ENCODE measurements around the gene RNF31.
A peak's percentile ranks its signal among the peaks of the same experiment; 100 is the strongest.

Gene RNF31

DNA sequence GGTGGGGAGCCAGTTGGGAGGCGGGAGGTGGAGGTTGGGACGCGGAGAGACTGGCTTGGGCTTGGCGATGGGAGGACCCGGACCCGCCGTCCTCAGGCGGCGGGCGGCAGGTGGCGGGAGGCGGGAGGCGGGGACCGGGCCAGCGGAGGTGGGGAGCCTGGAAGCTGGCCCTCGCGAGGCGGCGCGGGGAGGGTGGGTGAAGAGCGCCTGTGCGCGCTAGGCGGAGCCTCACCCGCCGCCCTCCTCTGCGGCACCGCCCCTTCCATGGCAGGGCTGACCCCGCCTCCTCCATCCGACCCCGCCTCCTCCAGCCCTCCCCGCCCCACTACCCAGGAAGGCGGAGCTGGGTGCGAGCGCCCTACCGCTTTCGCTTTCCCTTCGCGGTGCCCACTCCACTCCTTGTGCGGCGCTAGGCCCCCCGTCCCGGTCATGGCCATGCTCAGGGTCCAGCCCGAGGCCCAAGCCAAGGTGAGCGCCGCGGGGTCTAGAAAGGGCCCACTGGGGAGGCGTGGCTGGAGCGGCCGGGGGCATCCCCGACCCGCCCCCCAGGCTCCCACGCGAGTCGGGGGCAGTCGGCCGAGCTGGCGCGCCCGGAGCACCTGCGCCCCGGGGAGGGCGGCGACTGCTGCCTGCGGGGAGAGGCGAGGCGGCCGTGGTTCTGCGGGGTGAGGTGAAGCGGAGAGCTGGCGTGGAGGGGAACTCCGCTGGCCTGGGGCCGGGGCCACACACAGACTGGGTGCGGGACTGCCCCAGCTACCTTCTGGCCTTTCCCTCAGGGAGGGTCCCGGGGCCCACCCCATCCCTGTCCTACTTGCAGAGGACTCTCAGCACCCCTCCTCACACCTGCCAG, 11.2 kb upstream of the RNF31 start, which contains the start of gene PSME1:
TSS of gene PSME1 (plus strand) at position 361 of the 850 bp plus-strand sequence. CDS start at position 430, 69 bp downstream.
- in situ Hi-C loops (cut with HindIII; ENCODE audit: low pct_ligation_motif_present, low pct_unique_long_range_greater_than_20kb, low sequenced_read_pairs): no loop called here
- peak; percentile 86 for DNase-seq

DNA sequence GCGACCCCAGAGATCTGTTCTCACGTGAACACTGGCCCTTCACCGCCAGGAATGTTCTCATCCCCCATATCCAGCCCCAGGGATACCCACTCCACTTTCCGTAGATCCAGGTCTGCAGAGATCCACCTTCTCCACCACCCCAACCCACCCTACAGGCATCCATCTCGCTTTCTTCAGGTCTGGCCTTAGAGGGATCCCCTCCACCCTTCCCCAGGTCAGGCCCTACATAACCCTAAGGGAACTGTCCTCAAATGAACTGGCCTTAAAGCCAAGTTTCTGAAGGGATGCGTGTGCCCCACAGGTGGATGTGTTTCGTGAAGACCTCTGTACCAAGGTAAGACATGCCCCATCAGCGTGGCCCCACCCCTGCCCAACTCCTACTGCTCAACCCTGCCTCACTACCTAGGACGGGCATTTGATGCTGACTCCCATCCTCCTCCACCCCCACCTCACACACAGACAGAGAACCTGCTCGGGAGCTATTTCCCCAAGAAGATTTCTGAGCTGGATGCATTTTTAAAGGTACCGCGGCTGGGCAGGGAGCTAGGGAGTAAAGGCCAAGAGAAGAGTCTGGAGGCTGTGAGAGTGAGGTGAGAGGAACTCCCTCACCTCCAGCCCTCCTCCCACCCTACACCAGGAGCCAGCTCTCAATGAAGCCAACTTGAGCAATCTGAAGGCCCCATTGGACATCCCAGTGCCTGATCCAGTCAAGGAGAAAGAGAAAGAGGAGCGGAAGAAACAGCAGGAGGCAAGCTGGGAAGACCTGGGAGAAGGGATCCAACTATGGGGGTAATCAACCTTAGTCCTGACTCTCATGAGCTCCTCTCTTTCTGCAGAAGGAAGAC, 10.4 kb upstream of the RNF31 start:
- DNase-seq: no peak
- in situ Hi-C loops (cut with HindIII; ENCODE audit: low pct_ligation_motif_present, low pct_unique_long_range_greater_than_20kb, low sequenced_read_pairs): no loop called here

DNA sequence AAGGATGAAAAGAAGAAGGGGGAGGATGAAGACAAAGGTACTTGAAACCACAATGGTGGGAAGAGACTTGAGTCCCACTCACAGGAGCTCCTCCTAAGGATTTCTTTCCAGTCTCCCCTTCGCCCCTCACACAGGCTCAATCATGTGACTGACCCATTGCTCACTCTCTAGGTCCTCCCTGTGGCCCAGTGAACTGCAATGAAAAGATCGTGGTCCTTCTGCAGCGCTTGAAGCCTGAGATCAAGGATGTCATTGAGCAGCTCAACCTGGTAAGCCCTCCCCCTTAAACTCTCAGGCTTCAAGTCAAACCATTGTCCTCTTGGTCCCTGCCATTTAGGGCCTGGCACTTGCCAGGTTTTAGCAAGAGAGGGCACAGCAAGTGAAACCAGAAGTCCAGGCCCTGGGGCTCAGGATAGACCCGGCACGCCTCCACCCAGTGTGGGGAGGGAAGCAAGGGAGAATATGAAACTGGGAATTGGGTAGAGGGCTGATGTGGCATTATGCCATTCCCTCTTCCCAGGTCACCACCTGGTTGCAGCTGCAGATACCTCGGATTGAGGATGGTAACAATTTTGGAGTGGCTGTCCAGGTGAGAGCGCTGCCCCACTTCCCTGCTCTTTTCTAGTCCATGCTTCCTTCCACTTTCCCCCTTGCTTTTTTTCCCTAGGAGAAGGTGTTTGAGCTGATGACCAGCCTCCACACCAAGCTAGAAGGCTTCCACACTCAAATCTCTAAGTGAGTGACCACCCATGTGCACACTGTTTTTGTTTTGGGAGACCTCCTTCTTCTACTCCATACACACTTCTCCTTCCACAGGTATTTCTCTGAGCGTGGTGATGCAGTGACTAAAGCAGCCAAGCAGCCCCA, 9.5 kb upstream of the RNF31 start:
- DNase-seq: no peak
- in situ Hi-C loops (cut with HindIII; ENCODE audit: low pct_ligation_motif_present, low pct_unique_long_range_greater_than_20kb, low sequenced_read_pairs): no loop called here

DNA sequence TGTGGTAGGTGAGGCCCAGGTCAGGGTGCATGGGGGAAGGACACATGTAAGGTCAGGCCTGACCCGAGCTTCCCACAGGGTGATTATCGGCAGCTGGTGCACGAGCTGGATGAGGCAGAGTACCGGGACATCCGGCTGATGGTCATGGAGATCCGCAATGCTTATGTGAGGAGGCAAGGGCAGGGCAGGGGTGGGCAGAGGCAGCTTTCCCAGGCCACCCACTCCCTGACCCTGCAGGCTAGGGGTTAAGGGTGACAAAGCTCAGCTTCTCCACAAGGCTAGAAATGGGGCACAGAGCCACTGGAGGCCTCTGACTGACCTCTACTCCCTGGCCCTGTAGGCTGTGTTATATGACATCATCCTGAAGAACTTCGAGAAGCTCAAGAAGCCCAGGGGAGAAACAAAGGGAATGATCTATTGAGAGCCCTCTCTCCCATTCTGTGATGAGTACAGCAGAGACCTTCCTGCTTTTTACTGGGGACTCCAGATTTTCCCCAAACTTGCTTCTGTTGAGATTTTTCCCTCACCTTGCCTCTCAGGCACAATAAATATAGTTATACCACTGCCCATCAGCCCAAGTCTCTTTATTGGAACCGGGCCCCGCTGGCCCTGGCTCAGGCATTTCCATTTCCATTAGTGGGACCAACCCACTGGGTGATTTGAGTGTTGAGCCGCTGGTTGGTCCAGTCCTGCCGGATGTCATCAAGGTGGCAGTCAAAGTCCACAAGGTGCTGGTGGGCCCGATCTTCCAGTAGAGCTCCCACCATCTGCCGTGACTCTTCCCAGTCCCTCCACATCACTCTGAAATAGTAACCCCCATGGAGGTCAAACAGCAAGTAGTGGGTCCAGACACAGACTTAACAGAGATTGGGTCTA, 8.7 kb upstream of the RNF31 start:
- in situ Hi-C loops (cut with HindIII; ENCODE audit: low pct_ligation_motif_present, low pct_unique_long_range_greater_than_20kb, low sequenced_read_pairs): no loop called here
- no peak for DNase-seq

DNA sequence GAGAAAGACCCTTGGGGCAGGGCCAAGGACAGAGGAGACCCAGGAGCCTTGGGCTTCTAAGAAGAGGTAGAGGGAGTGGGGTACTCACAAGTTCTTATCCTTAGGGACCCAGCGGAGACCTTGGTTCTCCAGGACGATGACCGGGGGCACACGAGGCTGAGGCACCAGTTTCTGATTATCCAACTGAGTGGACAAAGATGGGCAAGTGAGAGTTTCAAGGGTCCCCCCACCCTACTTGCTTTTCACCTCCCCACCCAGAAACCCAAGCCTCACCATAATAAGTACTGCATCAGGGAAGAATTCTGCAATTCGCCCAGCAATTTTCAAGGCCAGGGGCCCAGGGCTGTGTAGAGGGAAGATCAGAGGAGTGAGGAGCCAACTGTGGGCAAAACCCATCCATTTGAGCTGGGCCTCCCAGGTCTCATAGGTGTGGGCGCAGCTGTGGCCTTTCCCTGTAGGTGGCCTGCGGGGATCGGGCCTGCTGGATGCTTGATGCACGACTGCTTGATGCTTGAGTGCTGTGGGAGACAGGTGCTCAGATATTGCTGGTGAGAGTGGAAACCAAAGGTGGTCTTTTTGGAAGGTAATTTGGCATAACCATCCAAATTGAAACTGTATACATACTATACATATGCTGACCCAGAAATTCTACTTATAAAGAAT, 7.9 kb upstream of the RNF31 start:
- in situ Hi-C loops (cut with HindIII; ENCODE audit: low pct_ligation_motif_present, low pct_unique_long_range_greater_than_20kb, low sequenced_read_pairs): no loop called here
- DNase-seq: no peak

DNA sequence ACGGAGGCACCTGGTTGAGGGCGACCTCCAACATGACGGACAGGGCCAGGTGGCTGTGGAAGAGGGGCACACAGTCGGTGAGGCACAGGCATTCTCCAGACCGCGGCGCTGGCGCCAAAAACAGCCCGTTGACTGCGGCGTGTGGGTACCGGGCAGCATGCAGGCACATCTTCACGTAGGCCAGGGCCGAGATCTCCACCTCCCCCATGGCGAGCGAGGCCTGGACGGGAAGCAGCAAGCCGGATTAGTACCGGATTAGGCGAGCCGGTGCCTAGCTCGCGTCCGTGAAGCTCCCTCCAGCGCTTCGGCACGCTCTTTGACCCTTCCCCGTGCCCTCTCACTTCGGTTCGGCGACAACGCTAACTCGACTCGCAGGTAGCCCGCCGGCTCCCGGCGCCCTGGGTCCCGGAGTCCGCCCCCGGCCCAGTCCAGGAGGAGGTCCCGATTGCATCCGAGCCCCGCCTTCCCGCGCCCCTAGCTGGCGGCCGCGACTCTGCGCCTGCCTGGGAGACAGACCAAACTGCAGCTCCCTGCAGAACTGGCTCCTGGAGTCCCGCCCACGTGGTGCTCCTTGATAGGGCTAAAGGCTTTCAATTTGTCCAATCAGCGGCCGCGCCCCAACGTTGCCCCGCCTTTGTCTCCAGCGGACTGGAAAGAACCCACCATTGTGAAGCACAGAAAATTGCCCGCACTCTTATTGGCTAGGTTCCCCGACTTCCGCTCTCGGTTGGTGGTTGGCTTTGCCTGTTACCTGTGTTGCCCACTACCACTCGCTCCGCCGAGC, 6.0 kb upstream of the RNF31 start, which contains the start of gene EMC9:
TSS of gene EMC9 (minus strand) at position 495 of the 784 bp plus-strand sequence. CDS start at position 208, 287 bp downstream.
- DNase-seq: peak; percentile 98
- in situ Hi-C loops (cut with HindIII; ENCODE audit: low pct_ligation_motif_present, low pct_unique_long_range_greater_than_20kb, low sequenced_read_pairs): no loop called here

DNA sequence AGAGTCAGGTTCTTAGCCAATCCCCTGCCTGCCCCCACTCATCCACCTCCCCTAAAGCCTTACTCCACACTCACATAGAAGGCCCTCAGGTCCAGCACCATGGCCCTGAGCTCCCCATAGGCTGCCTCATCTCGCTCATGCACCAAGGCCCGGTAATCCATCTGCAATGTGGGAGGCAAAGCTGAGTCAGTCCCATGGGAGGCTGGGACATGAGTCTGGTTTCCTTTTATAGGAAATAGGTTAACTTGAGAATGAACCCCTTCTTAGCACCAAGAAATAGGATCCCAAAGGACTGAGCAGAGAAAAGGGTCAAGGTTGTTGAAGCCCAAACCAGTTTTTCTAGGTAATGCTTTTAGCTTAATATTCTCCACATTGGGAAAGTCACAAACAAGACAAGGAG, 3.8 kb upstream of the RNF31 start:
- in situ Hi-C loops (cut with HindIII; ENCODE audit: low pct_ligation_motif_present, low pct_unique_long_range_greater_than_20kb, low sequenced_read_pairs): no loop called here
- DNase-seq: no peak

DNA sequence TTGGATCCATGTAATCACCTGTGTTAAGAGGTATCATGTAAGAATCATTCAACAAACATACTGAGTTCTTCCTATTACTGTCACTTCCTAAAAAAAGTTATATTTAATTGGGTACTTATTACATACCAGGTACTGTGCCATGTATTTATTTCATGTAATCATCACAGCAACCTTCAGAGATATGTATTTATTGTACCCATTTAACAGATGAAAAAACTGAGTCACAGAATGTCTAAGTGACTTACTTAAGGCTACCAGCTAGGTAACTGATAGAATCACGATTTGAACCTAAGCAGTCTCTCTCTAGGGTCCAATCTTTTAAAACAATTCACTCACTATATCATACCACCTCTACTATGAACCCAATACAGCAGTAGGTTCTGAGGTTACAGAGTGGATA, 2.8 kb upstream of the RNF31 start:
- DNase-seq: no peak
- in situ Hi-C loops (cut with HindIII; ENCODE audit: low pct_ligation_motif_present, low pct_unique_long_range_greater_than_20kb, low sequenced_read_pairs): no loop called here

DNA sequence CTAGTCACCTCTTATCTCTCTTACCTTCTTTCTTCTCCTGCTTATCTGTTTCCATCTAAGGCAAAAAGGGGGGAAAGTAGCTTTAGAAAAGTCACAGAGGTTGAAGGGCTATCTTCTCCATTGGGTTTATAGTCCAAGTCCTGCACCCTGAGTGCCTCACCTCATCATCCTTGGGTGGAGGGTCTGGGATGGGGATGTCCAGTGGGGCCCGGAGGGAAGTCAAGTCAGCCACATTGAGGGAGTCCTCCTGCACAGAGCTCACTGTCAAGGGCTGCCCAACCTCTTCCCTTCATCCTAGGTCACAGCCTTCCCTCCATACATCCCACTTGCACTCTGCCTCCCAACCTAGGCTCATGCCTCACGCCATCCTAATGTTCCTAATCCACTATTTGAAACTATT, 2.1 kb upstream of the RNF31 start:
- no peak for DNase-seq
- in situ Hi-C loops (cut with HindIII; ENCODE audit: low pct_ligation_motif_present, low pct_unique_long_range_greater_than_20kb, low sequenced_read_pairs): no loop called here

DNA sequence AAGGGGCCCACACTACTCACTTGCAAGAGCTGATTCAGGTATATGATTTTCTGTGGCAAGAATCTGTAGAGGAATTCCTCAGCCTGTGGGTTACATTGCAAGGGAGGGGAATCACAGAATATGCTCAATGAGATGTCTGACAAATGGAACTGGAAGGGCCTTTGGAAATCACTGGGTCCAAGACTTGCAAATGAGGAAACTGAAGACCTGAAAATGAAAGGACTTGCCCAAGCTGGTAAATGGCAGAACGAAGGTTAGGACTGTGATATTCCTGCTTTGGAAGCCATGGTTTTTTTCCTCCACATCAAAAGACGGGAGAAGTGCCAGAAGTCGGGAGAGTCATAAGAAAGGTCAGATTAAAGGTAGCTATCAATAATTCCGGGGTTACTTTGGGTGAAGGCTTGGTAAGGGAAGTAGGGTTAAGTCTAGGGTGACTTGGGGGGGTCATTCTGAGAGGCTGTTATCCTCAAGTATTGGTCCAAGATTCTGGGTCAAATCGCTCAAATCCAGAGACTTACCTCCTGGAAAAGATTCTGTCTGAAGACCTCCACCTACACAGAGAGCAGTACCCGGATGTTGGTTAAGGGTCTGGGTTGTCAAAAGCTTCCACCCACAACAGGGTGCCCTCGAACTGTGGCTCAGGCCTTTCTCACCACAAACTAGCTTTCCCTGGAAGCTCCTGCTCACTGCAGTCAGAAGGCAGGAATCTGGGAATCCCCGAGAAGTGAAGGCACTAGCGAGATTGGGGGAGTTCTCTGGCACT, 1.4 kb upstream of the RNF31 start:
- in situ Hi-C loops (cut with HindIII; ENCODE audit: low pct_ligation_motif_present, low pct_unique_long_range_greater_than_20kb, low sequenced_read_pairs): no loop called here
- DNase-seq: peak; percentile 13

- in situ Hi-C loops (cut with HindIII; ENCODE audit: low pct_ligation_motif_present, low pct_unique_long_range_greater_than_20kb, low sequenced_read_pairs): no loop called here
- peak; percentile 96 for DNase-seq
Measured at GRCh38 chr14:24146453-24146977, 783 bp upstream of the RNF31 start, which contains the start of gene PSME2. Gene PSME2, minus strand, starts transcription at chr14:24146610. Its CDS starts 29 bp downstream, at chr14:24146581.

DNA sequence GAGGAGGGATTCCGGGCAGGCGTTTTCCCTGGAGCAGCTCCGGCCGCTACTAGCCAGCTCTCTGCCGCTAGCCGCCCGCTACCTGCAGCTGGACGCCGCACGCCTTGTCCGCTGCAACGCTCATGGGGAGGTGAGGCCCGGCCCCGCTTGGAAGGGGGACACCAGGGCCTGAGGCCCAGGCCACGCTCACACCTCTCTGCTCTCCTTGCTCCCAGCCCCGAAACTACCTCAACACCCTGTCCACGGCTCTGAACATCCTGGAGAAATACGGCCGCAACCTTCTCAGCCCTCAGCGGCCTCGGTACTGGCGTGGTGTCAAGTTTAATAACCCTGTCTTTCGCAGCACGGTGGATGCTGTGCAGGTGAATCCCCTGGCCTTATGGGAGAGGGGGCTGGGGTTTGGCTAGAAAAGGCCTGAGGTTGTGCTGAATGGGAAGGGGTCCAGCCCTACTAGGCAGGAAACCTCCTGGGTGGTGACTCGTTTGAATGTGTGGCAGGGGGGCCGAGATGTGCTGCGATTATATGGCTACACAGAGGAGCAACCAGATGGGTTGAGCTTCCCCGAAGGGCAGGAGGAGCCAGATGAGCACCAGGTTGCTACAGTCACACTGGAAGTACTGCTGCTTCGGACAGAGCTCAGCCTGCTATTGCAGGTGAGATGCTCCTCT, 597 bp downstream of the RNF31 start:
- DNase-seq: no peak
- in situ Hi-C loops (cut with HindIII; ENCODE audit: low pct_ligation_motif_present, low pct_unique_long_range_greater_than_20kb, low sequenced_read_pairs): no loop called here

- DNase-seq: no peak
- in situ Hi-C loops (cut with HindIII; ENCODE audit: low pct_ligation_motif_present, low pct_unique_long_range_greater_than_20kb, low sequenced_read_pairs): no loop called here
Measured at GRCh38 chr14:24149302-24149969, 2.1 kb downstream of the RNF31 start.

- DNase-seq: no peak
- in situ Hi-C loops (cut with HindIII; ENCODE audit: low pct_ligation_motif_present, low pct_unique_long_range_greater_than_20kb, low sequenced_read_pairs): no loop called here
Measured at GRCh38 chr14:24150061-24150460, 2.8 kb downstream of the RNF31 start.

DNA sequence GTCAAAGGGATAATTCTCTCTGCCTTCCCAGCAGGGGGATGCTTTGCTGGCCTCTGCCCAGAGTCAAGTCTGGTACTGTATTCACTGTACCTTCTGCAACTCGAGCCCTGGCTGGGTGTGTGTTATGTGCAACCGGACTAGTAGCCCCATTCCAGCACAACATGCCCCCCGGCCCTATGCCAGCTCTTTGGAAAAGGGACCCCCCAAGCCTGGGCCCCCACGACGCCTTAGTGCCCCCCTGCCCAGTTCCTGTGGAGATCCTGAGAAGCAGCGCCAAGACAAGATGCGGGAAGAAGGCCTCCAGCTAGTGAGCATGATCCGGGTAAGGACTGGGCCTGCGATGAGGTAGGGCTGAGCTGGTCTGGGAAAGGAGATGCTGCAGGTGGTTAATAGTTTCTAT, 3.3 kb downstream of the RNF31 start:
- no peak for DNase-seq

More for the DNA sequence above, 3.3 kb downstream of the RNF31 start:
- in situ Hi-C loops (cut with HindIII; ENCODE audit: low pct_ligation_motif_present, low pct_unique_long_range_greater_than_20kb, low sequenced_read_pairs): no loop called here
